B cell (primary cell): ENCODE data around the gene KIF21A.

Source experiments
- CTCF ChIP-seq: fragments of 200-600 bp; IDR thresholded peaks from one replicate; pipeline ENCODE4 v1.8.0; 2022; ENCODE audit warnings: antibody characterized with exemption, mild to moderate bottlenecking
- EZH2 ChIP-seq: IDR thresholded peaks from 2 replicates; pipeline ENCODE4 v1.6.1; 2012; ENCODE audit warnings: borderline replicate concordance, low read depth, mild to moderate bottlenecking, moderate library complexity, low read length; ENCODE audit not compliant: insufficient read depth, poor library complexity, severe bottlenecking

DNA sequence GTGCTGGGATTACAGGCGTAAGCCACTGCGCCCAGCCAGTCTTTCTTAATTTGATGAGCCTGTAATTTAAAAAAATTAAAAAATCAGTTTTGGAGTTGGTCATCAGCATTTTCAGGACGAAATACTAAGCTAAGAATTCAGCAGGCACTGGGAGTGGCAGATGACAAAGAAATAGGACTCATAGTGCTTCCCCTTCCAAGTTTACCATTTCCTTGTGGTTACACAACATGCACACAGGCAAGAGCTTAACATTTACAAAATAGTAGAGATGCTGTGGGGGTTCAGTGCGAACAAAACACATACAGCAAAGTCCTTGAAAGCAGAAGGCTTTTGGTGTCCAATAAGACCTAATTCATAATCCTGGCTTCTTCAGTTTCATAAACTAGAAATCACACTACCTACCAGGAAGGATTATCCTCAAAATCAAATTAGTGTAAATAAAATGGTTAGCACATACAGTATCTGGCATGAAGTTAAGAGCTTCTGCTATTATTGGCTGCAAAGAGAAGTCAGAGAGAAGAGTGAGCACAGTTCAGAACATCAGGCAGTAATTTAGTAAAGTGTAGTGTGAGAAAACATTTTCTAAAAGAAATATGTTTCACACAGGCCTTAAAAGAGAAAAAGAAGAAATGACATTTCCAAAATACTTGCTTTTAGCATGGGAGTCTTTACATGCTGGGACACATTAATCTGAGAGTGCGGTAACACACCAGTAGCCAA is 22.2 kb upstream of the KIF21A start:
- TF ChIP-seq CTCF (no peak), EZH2 (no peak)
